Prostate gland (tissue), 2 donors: ENCODE data around the gene INIP. TPM values are rescaled to one million over a fixed set of nuclear protein-coding genes. Genes with fewer than 3 reads are reported as not detected.

Experiments used
- DNase-seq: peaks from one replicate; pipeline ENCODE4 v3.0.0-alpha.2; 2019; ENCODE audit warnings: low spot score
- H3K27ac ChIP-seq, 2 donors: fragments of 200-600 bp; sonication (generic); 2 replicates each; pipeline ENCODE4 v1.5.1; 2017 to 2019
- H3K27me3 ChIP-seq: fragments of 200-600 bp; sonication (generic); replicated peaks from 2 replicates; pipeline ENCODE4 v1.5.1; 2019; ENCODE audit not compliant: insufficient read depth
- H3K36me3 ChIP-seq, 2 donors: fragments of 200-600 bp; sonication (generic); 1 replicate in 1 of 2; 2 replicates in 1 of 2; pipeline versions ENCODE4 v1.5.1 to v1.8.1; 2017 to 2019
- H3K4me1 ChIP-seq: fragments of 200-600 bp; sonication (generic); replicated peaks from 2 replicates; pipeline ENCODE4 v1.5.1; 2019
- H3K4me3 ChIP-seq, 2 donors: fragments of 200-600 bp; sonication (generic); 2 replicates each; pipeline ENCODE4 v1.5.1; 2017 to 2019
- H3K9me3 ChIP-seq: fragments of 200-600 bp; sonication (generic); 2 replicates; pipeline ENCODE4 v1.5.1; 2017
- CTCF ChIP-seq, 4 experiments: fragments of 200-600 bp in 2 of 4; fragments of 450-650 bp in 2 of 4; sonication (generic) in 2 of 4; IDR thresholded peaks; 1 replicate in 3 of 4; 2 replicates in 1 of 4; pipeline ENCODE4 v1.5.1; 2016 to 2019; ENCODE audit warnings: antibody characterized with exemption in 4 of 4, mild to moderate bottlenecking in 2 of 4, moderate library complexity in 2 of 4
- POLR2A ChIP-seq: fragments of 450-650 bp; IDR thresholded peaks from one replicate; pipeline ENCODE4 v1.6.1; 2016; ENCODE audit warnings: antibody characterized with exemption, mild to moderate bottlenecking
- POLR2AphosphoS5 ChIP-seq: sonication (generic); formaldehyde crosslinking; IDR thresholded peaks from one replicate; pipeline ENCODE4 v1.6.1; 2017; ENCODE audit warnings: antibody characterized with exemption
- WGBS: methylation state at CpG from one replicate; pipeline ENCODE4 v1.1.5; 2018; 5-methylcytosine and 5-hydroxymethylcytosine counted together
- intact Hi-C: fragments of 100-400 bp; cut with DNase I; formaldehyde crosslinking; loops from one replicate; pipeline ENCODE4 v1.14.2; 2022
- total RNA-seq, 2 donors: library from RNA; depleted of rRNA; stranded (reverse); fragments of >200 nt; gene quantifications; one replicate each; pipeline ENCODE4 v1.1.0, GENCODE V29; 2016

The INIP gene
- total RNA-seq, 2 donors from 2014 or later, result 21.0 to 36.6 TPM

- no peak for DNase-seq
- Histone ChIP-seq H3K4me1 (no peaks in the 10 kb centered on the region), H3K4me3 (no peak overlapping the region), H3K27ac (no peak overlapping the region), H3K36me3 (no peaks in the 10 kb centered on the region), H3K9me3 (no peaks in the 10 kb centered on the region), H3K27me3 (no peaks in the 10 kb centered on the region)
- TF ChIP-seq CTCF (IDR thresholded peaks at IDR 0.05) (no peak), POLR2A (no peak), POLR2AphosphoS5 (no peak)
- intact Hi-C loops, result no loop called here
- 51% methylated on average over 4 of the region's 4 CpGs for WGBS
Observed at GRCh38 chr9:112755675-112756074, 37.8 kb upstream of the INIP start.

GRCh38 chr9:112755016-112755427 is 37.1 kb upstream of the INIP start:
- DNase-seq, result no peak
- Histone ChIP-seq H3K4me3 (no peak overlapping the region), H3K36me3 (no peaks in the 10 kb centered on the region), H3K9me3 (no peaks in the 10 kb centered on the region), H3K27me3 (no peaks in the 10 kb centered on the region), H3K4me1 (no peaks in the 10 kb centered on the region), H3K27ac (no peak overlapping the region)
- no peak for TF ChIP-seq POLR2A
- no peak for TF ChIP-seq POLR2AphosphoS5
- TF ChIP-seq CTCF (IDR thresholded peaks at IDR 0.05), result no peak
- WGBS, result 42% methylated on average over 5 of the region's 5 CpGs
- intact Hi-C loops, result no loop called here

- no peaks in the 10 kb centered on the region for H3K36me3 ChIP-seq
- no peak for TF ChIP-seq POLR2AphosphoS5
- no peak for TF ChIP-seq CTCF (IDR thresholded peaks at IDR 0.05)
- no peak for TF ChIP-seq POLR2A
- no peak overlapping the region for H3K27ac ChIP-seq
- 72% methylated on average over 3 of the region's 3 CpGs for WGBS
- intact Hi-C loops, result loop anchor here (5.0 kb wide), 3 partner anchors 37 to 372 kb away; partner anchors contain the start of genes HSDL2 and INIP
- no peak for DNase-seq
- no peaks in the 10 kb centered on the region for H3K9me3 ChIP-seq
- H3K4me3 ChIP-seq, result no peak overlapping the region
- no peaks in the 10 kb centered on the region for H3K27me3 ChIP-seq
- no peaks in the 10 kb centered on the region for H3K4me1 ChIP-seq
Observed at GRCh38 chr9:112754578-112754977, 36.7 kb upstream of the INIP start.

- TF ChIP-seq CTCF (IDR thresholded peaks at IDR 0.05) (no peak), POLR2AphosphoS5 (no peak), POLR2A (no peak)
- Histone ChIP-seq H3K27me3 (no peaks in the 10 kb centered on the region), H3K36me3 (no peaks in the 10 kb centered on the region), H3K4me1 (no peaks in the 10 kb centered on the region), H3K4me3 (no peak overlapping the region), H3K27ac (no peak overlapping the region), H3K9me3 (no peaks in the 10 kb centered on the region)
- 75% methylated on average over 2 of the region's 2 CpGs for WGBS
- intact Hi-C loops, result loop anchor here (5.0 kb wide), 3 partner anchors 36 to 371 kb away; partner anchors contain the start of genes HSDL2 and INIP
- DNase-seq, result no peak
Observed at GRCh38 chr9:112753725-112754124, 35.8 kb upstream of the INIP start.

GRCh38 chr9:112752334-112753125 is 34.6 kb upstream of the INIP start:
- H3K27me3 ChIP-seq, result no peaks in the 10 kb centered on the region
- no peak for TF ChIP-seq POLR2A
- TF ChIP-seq CTCF (IDR thresholded peaks at IDR 0.05), result no peak
- no peak for TF ChIP-seq POLR2AphosphoS5
- no peaks in the 10 kb centered on the region for H3K4me1 ChIP-seq
- no peaks in the 10 kb centered on the region for H3K9me3 ChIP-seq
- no peak overlapping the region for H3K27ac ChIP-seq
- no peaks in the 10 kb centered on the region for H3K36me3 ChIP-seq
- WGBS, result 81% methylated on average over 6 of the region's 6 CpGs
- DNase-seq, result no peak
- no peak overlapping the region for H3K4me3 ChIP-seq
- intact Hi-C loops, result loop anchor here (5.0 kb wide), 3 partner anchors 35 to 370 kb away; partner anchors contain the start of genes HSDL2 and INIP
